GM12801 (cell line): Measurements from ENCODE around the gene DR1.

Experiments
- TF ChIP-seq, protein P1 (sequence below): IDR thresholded peaks from one replicate; pipeline ENCODE4 v1.5.1; 2011; ENCODE audit warnings: control low read depth; ENCODE audit not compliant: insufficient read length; ENCODE audit errors: extremely low read depth

The DR1 gene

DNA sequence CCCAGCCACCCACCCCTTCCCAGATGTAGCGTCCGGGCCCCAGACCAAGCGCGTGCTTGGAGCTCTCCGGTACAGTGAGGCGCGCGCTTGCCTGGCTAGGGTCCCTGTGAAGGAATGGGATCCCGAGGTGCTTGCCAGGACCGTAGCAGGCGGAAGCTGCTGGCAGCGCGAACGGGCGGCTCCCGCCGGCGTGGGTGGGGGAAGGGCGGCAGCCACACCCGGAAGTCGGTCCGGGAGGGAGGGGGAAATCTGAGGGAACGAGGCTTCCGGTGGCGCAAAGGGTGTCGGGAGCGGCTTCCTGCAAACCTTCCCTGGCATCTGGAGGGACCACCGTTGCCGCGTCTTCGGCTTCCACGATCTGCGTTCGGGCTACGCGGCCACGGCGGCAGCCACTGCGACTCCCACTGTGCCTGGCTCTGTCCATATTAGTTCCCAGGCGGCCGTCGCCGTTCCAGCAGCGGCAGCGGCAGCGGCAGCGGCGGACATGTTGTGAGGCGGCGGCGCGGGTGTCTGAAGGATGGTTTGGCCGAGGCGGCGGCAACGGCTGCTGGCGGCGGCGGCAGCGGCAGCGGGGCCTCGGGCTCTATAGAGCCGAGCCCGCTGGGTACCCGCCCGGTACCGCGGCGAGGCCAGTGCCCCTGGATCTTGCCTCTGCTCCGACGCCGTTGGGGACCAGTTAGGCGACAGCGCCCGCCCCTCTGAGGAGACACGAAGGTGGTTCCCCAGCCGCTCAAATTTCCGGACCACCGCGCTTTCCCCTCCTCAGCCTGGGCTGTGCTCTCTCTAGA lies at the start of gene DR1:
TSS of gene DR1 (plus strand) at position 275 of the 788 bp plus-strand sequence. CDS start 739 bp downstream, outside the sequence.
- TF ChIP-seq, protein P1, sequence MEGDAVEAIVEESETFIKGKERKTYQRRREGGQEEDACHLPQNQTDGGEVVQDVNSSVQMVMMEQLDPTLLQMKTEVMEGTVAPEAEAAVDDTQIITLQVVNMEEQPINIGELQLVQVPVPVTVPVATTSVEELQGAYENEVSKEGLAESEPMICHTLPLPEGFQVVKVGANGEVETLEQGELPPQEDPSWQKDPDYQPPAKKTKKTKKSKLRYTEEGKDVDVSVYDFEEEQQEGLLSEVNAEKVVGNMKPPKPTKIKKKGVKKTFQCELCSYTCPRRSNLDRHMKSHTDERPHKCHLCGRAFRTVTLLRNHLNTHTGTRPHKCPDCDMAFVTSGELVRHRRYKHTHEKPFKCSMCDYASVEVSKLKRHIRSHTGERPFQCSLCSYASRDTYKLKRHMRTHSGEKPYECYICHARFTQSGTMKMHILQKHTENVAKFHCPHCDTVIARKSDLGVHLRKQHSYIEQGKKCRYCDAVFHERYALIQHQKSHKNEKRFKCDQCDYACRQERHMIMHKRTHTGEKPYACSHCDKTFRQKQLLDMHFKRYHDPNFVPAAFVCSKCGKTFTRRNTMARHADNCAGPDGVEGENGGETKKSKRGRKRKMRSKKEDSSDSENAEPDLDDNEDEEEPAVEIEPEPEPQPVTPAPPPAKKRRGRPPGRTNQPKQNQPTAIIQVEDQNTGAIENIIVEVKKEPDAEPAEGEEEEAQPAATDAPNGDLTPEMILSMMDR, result no peak

DNA sequence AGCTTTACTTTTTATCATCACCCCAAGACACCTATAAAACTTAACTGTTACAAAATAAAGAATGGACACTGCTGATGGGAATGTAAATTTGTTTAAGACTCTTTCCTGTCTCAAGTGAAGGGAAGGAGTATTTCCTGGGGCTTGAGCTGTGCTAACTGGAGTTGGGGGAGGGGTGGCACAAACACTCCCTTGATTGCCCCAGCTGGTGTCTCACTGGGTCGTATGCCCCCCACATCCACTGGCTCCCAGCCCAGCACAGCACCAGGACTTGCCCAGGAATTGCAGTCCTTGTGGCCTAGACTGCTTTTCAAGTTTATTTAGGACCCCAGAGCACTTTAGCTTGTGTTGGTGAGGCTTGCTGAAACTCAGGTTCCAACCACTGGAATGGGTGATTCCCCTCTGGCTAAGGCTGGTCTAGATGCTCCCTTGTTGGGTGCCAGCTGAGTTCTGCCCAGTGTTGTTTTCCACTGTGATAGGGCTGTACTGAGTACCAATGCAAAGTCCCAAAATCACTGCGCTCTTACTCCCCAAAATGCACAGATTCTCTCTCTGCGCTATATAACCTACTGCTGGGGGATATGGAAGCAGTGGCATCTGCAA lies 49.1 kb upstream of the DR1 start:
- TF ChIP-seq, protein P1, result no peak

DNA sequence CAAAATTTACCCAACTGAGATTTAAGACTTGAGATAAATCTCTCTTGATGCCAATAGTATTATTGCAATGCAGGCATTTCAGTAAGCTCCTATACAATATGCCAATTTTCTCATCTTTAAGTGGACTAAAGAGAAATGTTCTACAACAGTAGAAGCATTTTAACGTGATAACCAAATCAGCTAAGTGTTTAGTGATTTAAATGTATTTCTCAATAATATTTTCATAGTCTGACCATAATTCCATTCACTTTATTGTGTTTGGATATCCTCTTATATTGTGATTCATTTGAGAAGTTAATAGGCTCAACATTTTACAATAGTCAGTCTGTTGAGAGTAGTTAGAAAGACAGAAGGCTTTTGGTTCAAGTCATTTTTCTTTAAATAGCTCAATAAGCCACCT lies 44.6 kb upstream of the DR1 start:
- TF ChIP-seq, protein P1, result no peak

DNA sequence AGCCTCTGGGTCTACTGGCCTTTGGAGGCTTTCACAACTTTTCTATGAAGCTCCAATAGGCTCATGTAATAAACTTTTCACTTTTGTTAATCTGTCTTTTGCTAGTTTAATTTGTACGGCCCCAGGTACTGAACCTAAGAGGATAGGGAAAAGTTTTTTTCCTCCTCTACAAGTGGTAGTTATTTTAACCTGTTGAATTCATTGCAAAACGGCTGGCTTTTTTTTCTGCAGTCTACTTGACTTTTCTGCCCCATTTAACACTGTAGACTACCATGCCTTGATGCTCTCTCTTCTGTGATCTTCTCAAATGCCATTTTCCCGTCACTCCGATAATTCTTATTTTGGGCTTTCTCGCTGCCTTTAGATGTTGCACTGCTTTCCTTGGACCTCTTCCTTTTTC lies 43.6 kb upstream of the DR1 start:
- TF ChIP-seq, protein P1, result no peak

DNA sequence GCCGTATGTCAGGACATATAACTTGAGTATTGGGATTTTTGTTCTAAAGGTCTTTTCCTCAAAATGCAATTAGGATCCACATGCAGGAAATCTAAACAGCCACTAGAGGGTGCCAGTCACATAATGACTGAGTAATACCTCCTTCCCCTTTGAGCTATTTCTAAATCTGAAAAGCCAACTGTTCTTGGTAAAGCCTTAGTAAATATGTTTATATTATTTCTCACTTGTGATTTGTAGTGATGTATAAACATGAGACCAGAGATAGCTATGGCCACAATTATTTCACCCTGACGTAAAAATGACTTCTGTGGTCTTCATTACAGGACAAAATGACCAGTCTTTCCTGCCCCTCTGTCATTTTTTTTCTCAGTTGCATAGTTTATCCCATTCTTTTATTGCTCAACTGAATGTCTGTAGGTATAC lies 41.0 kb upstream of the DR1 start:
- TF ChIP-seq, protein P1, result no peak

DNA sequence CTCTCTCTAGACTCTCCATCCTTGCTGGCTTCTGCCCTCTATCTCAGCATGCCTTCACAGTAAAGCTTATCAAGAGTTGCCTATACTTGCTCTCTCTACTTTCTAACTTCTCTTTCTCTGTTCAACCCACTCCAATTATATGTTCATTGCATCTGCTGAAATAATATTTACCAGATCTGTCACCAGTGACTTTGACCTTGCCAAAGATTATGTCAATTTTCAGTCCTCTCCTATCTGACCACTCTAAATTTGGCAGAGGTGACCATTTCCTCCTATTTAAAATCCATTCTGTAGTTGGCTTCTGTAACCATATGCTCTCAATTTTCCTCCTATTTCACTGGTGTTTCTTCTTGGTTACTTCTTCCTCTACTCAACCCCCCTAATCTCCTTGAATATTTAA lies 38.8 kb upstream of the DR1 start:
- TF ChIP-seq, protein P1, result no peak

DNA sequence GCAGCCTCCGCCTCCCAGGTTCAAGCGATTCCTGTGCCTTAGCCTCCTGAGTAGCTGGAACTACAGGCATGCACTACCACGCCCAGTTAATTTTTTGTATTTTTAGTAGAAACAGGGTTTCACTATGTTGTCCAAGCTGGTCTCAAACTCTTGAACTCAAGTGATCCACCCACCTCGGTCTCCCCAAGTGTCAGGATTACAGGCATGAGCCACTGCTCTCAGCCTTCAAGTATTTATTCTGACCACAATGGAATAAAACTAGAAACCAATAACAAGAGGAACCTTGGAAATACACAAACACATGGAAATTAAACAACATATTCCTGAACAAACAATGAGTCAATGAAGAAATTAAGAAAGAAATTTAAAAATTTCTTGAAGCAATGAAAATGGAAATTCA lies 32.7 kb upstream of the DR1 start:
- TF ChIP-seq, protein P1, result no peak
